IMR-90 (cell line): Measurements from ENCODE around the gene BBS1. TPM values are rescaled to one million over a fixed set of nuclear protein-coding genes. Genes with fewer than 3 reads are reported as not detected.
A peak's percentile ranks its signal among the peaks of the same experiment; 100 is the strongest.

Experiments
- ATAC-seq: fragments of 200-7000 bp; cut with Tn5 transposase; 2 replicates; pipeline ENCODE4 v1.9.1; 2020; ENCODE audit warnings: low read depth, mild to moderate bottlenecking, moderate library complexity
- BruUV-seq: library from RNA; stranded (reverse); fragments of 400-500 nt; replicated peaks from 2 replicates; lab custom pipeline; 2021; lab: Mats Ljungman, UMichigan
- CTCF ChIA-PET: fragments of 300-600 bp; formaldehyde crosslinking; extraction: SDS; loops from one replicate; lab custom pipeline; 2021; ENCODE audit warnings: antibody characterized with exemption; lab: Yijun Ruan, JAX
- POLR2A ChIA-PET: fragments of 300-600 bp; sonication (Branson Sonifier 250); formaldehyde crosslinking; loops from one replicate; lab custom pipeline; 2022; ENCODE audit warnings: antibody characterized with exemption; ENCODE audit not compliant: unreplicated experiment; lab: Charles Lee
- DNase-seq: peaks from one replicate; pipeline ENCODE4 v3.0.0; 2013
- H2AFZ ChIP-seq: replicated peaks from 2 replicates; pipeline ENCODE3; 2013; ENCODE audit warnings: low read length, mild to moderate bottlenecking; ENCODE audit not compliant: poor library complexity
- H2AK5ac ChIP-seq: 2 replicates; pipeline ENCODE4 v1.6.1; 2013; ENCODE audit warnings: low read depth, low read length, inconsistent platforms
- H2AK9ac ChIP-seq: replicated peaks from 2 replicates; pipeline ENCODE3; 2013; ENCODE audit warnings: mild to moderate bottlenecking, low read depth, low read length, moderate library complexity; ENCODE audit not compliant: poor library complexity
- H2BK120ac ChIP-seq: 2 replicates; pipeline ENCODE4 v1.6.1; 2013; ENCODE audit warnings: low read depth, low read length, inconsistent platforms
- H2BK15ac ChIP-seq: 3 replicates; pipeline ENCODE4 v1.6.1; 2013; ENCODE audit warnings: low read depth, low read length, inconsistent platforms
- H2BK20ac ChIP-seq: 2 replicates; pipeline ENCODE4 v1.6.1; 2013; ENCODE audit warnings: low read depth, mild to moderate bottlenecking, inconsistent platforms, low read length, moderate library complexity
- H2BK5ac ChIP-seq: 2 replicates; pipeline ENCODE4 v1.6.1; 2013; ENCODE audit warnings: mild to moderate bottlenecking, low read depth, low read length, inconsistent platforms; ENCODE audit not compliant: poor library complexity, severe bottlenecking
- H3K14ac ChIP-seq: replicated peaks from 2 replicates; pipeline ENCODE4 v1.6.1; 2013; ENCODE audit warnings: low read depth, low read length, inconsistent platforms
- H3K18ac ChIP-seq: 2 replicates; pipeline ENCODE4 v1.6.1; 2013; ENCODE audit warnings: low read depth, low read length, control low read depth
- H3K23ac ChIP-seq: 2 replicates; pipeline ENCODE4 v1.6.1; 2013; ENCODE audit warnings: low read depth, low read length, inconsistent platforms
- H3K27ac ChIP-seq: 2 replicates; pipeline ENCODE4 v1.5.1; 2013; ENCODE audit warnings: mild to moderate bottlenecking, control low read depth, low read length; ENCODE audit not compliant: insufficient read depth
- H3K27me3 ChIP-seq: 2 replicates; pipeline ENCODE4 v1.6.1; 2013; ENCODE audit warnings: low read length; ENCODE audit not compliant: control insufficient read depth, insufficient read depth
- H3K36me3 ChIP-seq: 2 replicates; pipeline ENCODE4 v1.6.1; 2013; ENCODE audit warnings: low read length, mixed read lengths; ENCODE audit not compliant: control insufficient read depth, insufficient read depth
- H3K4ac ChIP-seq: 2 replicates; pipeline ENCODE4 v1.6.1; 2013; ENCODE audit warnings: low read depth, low read length, inconsistent platforms
- H3K4me1 ChIP-seq: 2 replicates; pipeline ENCODE4 v1.6.1; 2013; ENCODE audit warnings: low read length, mixed read lengths; ENCODE audit not compliant: control insufficient read depth, insufficient read depth
- H3K4me2 ChIP-seq: 2 replicates; pipeline ENCODE4 v1.6.1; 2013; ENCODE audit warnings: low read depth, mild to moderate bottlenecking, control low read depth, low read length, moderate library complexity
- H3K4me3 ChIP-seq: 2 replicates; pipeline ENCODE4 v1.5.1; 2013; ENCODE audit warnings: low read depth, mild to moderate bottlenecking, control low read depth, low read length, moderate library complexity; ENCODE audit not compliant: insufficient read depth
- H3K56ac ChIP-seq: 2 replicates; pipeline ENCODE4 v1.6.1; 2013; ENCODE audit warnings: low read length, inconsistent platforms; ENCODE audit not compliant: insufficient read depth; ENCODE audit errors: extremely low read depth
- H3K79me1 ChIP-seq, 2 experiments: 2 replicates each; pipeline ENCODE4 v1.6.1; 2013; ENCODE audit warnings: low read length in 2 of 2, inconsistent platforms in 1 of 2, low read depth in 1 of 2
- H3K9ac ChIP-seq: 2 replicates; pipeline ENCODE4 v1.6.1; 2013; ENCODE audit warnings: low read depth, low read length, control low read depth
- H3K9me1 ChIP-seq: 2 replicates; pipeline ENCODE4 v1.6.1; 2013; ENCODE audit warnings: low read length, inconsistent platforms; ENCODE audit not compliant: insufficient read depth
- H3K9me3 ChIP-seq: 2 replicates; pipeline ENCODE4 v1.6.1; 2013; ENCODE audit warnings: low read length; ENCODE audit not compliant: control insufficient read depth, insufficient read depth
- H4K20me1 ChIP-seq: 2 replicates; pipeline ENCODE4 v1.6.1; 2013; ENCODE audit warnings: low read length, inconsistent platforms; ENCODE audit not compliant: insufficient read depth
- H4K5ac ChIP-seq: 2 replicates; pipeline ENCODE4 v1.6.1; 2013; ENCODE audit warnings: mild to moderate bottlenecking, low read depth, low read length, control low read depth
- H4K8ac ChIP-seq, 2 experiments: 2 replicates each; pipeline ENCODE4 v1.6.1; 2013; ENCODE audit warnings: low read depth in 2 of 2, low read length in 2 of 2, control low read depth in 1 of 2, inconsistent platforms in 1 of 2
- H4K91ac ChIP-seq: 2 replicates; pipeline ENCODE4 v1.6.1; 2013; ENCODE audit warnings: low read depth, low read length, inconsistent platforms; ENCODE audit not compliant: insufficient read depth
- MAZ ChIP-seq: IDR thresholded peaks from 2 replicates; pipeline ENCODE4 v1.6.1; 2012; ENCODE audit warnings: low read depth, mild to moderate bottlenecking, low read length, improper control_type of control experiment, moderate library complexity, borderline replicate concordance
- POLR2A ChIP-seq: IDR thresholded peaks from 2 replicates; pipeline ENCODE4 v1.6.1; 2012; ENCODE audit warnings: mild to moderate bottlenecking, low read depth, low read length
- RFX5 ChIP-seq: IDR thresholded peaks from 2 replicates; pipeline ENCODE4 v1.8.0; 2012; ENCODE audit warnings: low read depth, mild to moderate bottlenecking, low read length, moderate library complexity
- USF2 ChIP-seq: fragments of 150-350 bp; IDR thresholded peaks from 2 replicates; pipeline ENCODE4 v1.6.1; 2017; ENCODE audit warnings: mild to moderate bottlenecking, antibody characterized with exemption, low read length, low read depth
- WGBS, 2 experiments: methylation state at CpG; one replicate each; pipeline versions ENCODE4 v1.1.5 to v1.1.7; 2013; ENCODE audit warnings: missing lambda C conversion rate in 2 of 2; ENCODE audit not compliant: insufficient read length in 1 of 2; ENCODE audit errors: extremely low coverage in 2 of 2; 5-methylcytosine and 5-hydroxymethylcytosine counted together
- dilution Hi-C: fragments of 300-500 bp; cut with HindIII; formaldehyde crosslinking; loops from one replicate; pipeline ENCODE4 v1.14.3; 2018; ENCODE audit warnings: low sequenced_read_pairs; ENCODE audit not compliant: unreplicated experiment
- in situ Hi-C: fragments of 300-500 bp; cut with MboI; formaldehyde crosslinking; loops from 3 replicates; pipeline ENCODE4 v1.14.3; 2019; ENCODE audit warnings: low sequenced_read_pairs, inconsistent platforms, mixed read lengths
- intact Hi-C: fragments of 100-400 bp; cut with micrococcal nuclease; formaldehyde crosslinking; loops from 2 replicates; pipeline ENCODE4 v1.10.0; 2022
- polyA plus RNA-seq, 3 experiments: library from polyadenylated mRNA; depleted of rRNA; stranded (reverse); fragments of >200 nt; gene quantifications; 2 replicates each; pipeline ENCODE4 v1.2.3, GENCODE V29; 2012; ENCODE audit warnings: low replicate concordance in 1 of 3
- total RNA-seq: library from RNA; depleted of rRNA; stranded (reverse); fragments of >200 nt; gene quantifications from 2 replicates; pipeline ENCODE4 v1.2.3, GENCODE V29; 2012
- TF ChIP-seq, protein P1 (sequence below): fragments of 150-350 bp; IDR thresholded peaks from 2 replicates; pipeline ENCODE4 v1.6.1; 2016; ENCODE audit warnings: low read depth, mild to moderate bottlenecking, low read length, moderate library complexity, borderline replicate concordance

The BBS1 gene
- total and polyA plus RNA-seq, 2 of the 4 experiments (the other 2 are of a cell fraction), result 16.5 to 20.6 TPM

DNA sequence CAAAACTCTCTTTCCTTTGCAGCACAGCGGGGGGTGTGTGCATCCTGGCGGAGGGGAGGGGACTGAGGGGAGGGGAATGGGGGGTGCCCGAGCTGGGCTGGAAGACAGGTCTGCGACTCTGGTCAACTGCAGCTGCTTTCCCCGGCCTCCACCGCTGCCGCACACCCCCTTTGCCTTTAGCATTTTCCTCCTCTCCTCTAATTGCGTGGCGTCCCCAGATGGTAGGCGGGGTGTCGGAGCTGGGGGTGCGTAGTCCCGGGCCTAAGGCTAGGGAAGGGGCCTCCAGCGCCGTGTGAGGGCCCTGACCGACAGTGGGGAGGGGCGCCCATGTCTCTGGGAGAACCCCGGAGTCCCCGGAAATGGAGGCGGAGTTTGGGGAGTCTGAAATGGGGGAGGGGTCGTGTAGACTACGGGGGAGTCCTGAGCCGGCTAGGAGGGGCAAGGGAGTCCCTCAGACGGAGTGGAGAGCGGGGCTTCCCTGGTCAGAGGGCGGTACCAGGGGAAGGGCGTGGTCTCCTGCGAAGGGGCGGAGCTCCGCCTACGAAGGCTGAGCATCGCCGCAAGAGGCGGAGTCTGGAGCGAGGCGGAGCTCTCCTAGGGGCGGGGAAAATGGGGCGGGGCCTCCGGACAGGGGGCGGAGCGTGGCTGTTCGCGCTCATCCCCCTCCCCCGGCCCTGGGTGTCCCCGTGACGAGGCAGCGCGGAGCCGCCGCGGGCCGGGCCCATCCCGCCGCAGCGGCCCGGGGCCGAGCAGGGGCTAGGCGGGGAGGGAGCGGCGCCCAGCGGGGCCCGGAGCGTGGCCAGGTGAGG lies 44.0 kb upstream of the BBS1 start, which contains the start of gene PELI3:
Gene PELI3 (plus strand): TSS at position 681 of the 809 bp plus-strand sequence. CDS start 1,224 bp downstream, outside the sequence.
- no TSS peak for BruUV-seq

More for the DNA sequence above, 44.0 kb upstream of the BBS1 start, which contains the start of gene PELI3:
- peak within 1 kb of the TSS; percentile 33; the same call in 1 of the 2 replicates for H4K91ac ChIP-seq
- peaks cover 8% of the 10 kb centered on the region for H3K9me1 ChIP-seq
- no peak within 1 kb of the TSS for H3K56ac ChIP-seq
- peak within 1 kb of the TSS; percentile 66 for H3K27ac ChIP-seq
- CTCF ChIA-PET, result interaction anchor here (0.6 to 1.0 kb wide), 5 partner anchors 12 to 173 kb away, joined by 3 to 7 read pairs (median 3); partner anchors contain the start of genes DPP3 and MRPL11
- POLR2A ChIA-PET, result interaction anchor here (0.6 to 1.1 kb wide), 3 partner anchors 14 to 1452 kb away, joined by 3 to 16 read pairs (median 3); partner anchors contain the start of genes ACTN3 and DPP3
- peak within 1 kb of the TSS; percentile 79 for H3K9ac ChIP-seq
- dilution Hi-C loops (no loop called here), intact Hi-C loops (loop anchor here (1.0 kb wide), 1 partner anchor 211 kb away; the partner anchor contains the start of gene RBM4B), in situ Hi-C loops (no loop called here)
- H2AFZ ChIP-seq, result peak within 1 kb of the TSS; percentile 97
- peak within 1 kb of the TSS; percentile 87 for H3K23ac ChIP-seq
- H2AK9ac ChIP-seq, result peak within 1 kb of the TSS; percentile 96
- TF ChIP-seq RFX5, result no peak
- peak; percentile 44; the same call in 1 of the 2 replicates for TF ChIP-seq USF2
- TF ChIP-seq MAZ, result peak; percentile 12; the same call in 1 of the 2 replicates
- TF ChIP-seq POLR2A, result peak; percentile 56
- TF ChIP-seq, protein P1, sequence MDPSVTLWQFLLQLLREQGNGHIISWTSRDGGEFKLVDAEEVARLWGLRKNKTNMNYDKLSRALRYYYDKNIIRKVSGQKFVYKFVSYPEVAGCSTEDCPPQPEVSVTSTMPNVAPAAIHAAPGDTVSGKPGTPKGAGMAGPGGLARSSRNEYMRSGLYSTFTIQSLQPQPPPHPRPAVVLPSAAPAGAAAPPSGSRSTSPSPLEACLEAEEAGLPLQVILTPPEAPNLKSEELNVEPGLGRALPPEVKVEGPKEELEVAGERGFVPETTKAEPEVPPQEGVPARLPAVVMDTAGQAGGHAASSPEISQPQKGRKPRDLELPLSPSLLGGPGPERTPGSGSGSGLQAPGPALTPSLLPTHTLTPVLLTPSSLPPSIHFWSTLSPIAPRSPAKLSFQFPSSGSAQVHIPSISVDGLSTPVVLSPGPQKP, result no peak
- H2BK120ac ChIP-seq, result peak within 1 kb of the TSS; percentile 28; the same call in 1 of the 2 replicates
- H3K14ac ChIP-seq, result peak within 1 kb of the TSS; percentile 79
- H3K4me2 ChIP-seq, result peak within 1 kb of the TSS; percentile 92
- no peaks in the 10 kb centered on the region; the same call in 1 of the 2 replicates for H4K20me1 ChIP-seq
- H2BK15ac ChIP-seq, result no peak within 1 kb of the TSS
- H4K5ac ChIP-seq, result peak within 1 kb of the TSS; percentile 60
- no peaks in the 10 kb centered on the region for H3K9me3 ChIP-seq
- no peak within 1 kb of the TSS for H2BK20ac ChIP-seq
- peak; percentile 88 for DNase-seq
- no peaks in the 10 kb centered on the region for H3K27me3 ChIP-seq
- H3K4me3 ChIP-seq, result peak within 1 kb of the TSS; percentile 71
- peak within 1 kb of the TSS; percentile 53; the same call in 1 of the 2 replicates for H2AK5ac ChIP-seq
- peak within 1 kb of the TSS; percentile 63 to 87; a peak in 3 of 4 replicates for H4K8ac ChIP-seq
- peak within 1 kb of the TSS; percentile 61 for H3K4ac ChIP-seq
- H3K18ac ChIP-seq, result peak within 1 kb of the TSS; percentile 50; the same call in 1 of the 2 replicates
- H2BK5ac ChIP-seq, result peak within 1 kb of the TSS; percentile 36
- peak; percentile 96 for ATAC-seq
- peaks cover 8% of the 10 kb centered on the region; the same call in 1 of the 2 replicates for H3K4me1 ChIP-seq
- peaks cover 20 to 27% of the 10 kb centered on the region in 2 experiments for H3K79me1 ChIP-seq
- H3K36me3 ChIP-seq, result peaks cover 8% of the 10 kb centered on the region; the same call in 1 of the 2 replicates
- 0% methylated on average over 22 of the region's 63 CpGs; no CpG with 5 or more reads in 1 of the 2 experiments for WGBS, 2 experiments
